Gastrocnemius medialis (tissue), 4 donors: ENCODE measurements around the gene SLC1A5. TPM values are rescaled to one million over a fixed set of nuclear protein-coding genes. Genes with fewer than 3 reads are reported as not detected.
"Not testable (repeated sequence)": the region's sequence is repeated elsewhere in the genome, so short reads cannot be mapped to it uniquely, and the experiment has no call there.

Experiments
- ATAC-seq, 2 donors: fragments of 150-250 bp; one replicate each; pipeline ENCODE4 v1.9.1; 2016
- DNase-seq, 2 donors: peaks; one replicate each; pipeline ENCODE4 v3.0.0-alpha.2; 2019
- H3K27ac ChIP-seq, 4 donors: fragments of 200-600 bp; sonication (generic); 1 replicate in 1 of 4; 2 replicates in 3 of 4; pipeline ENCODE4 v1.5.1; 2016 to 2018; ENCODE audit warnings: mild to moderate bottlenecking in 2 of 4, moderate library complexity in 1 of 4
- H3K27me3 ChIP-seq, 3 donors: fragments of 200-600 bp; sonication (generic) in 2 of 3; 1 replicate in 1 of 3; 2 replicates in 2 of 3; pipeline versions ENCODE4 v1.5.1 to v1.6.0; 2016 to 2019; ENCODE audit warnings: mild to moderate bottlenecking in 1 of 3, moderate library complexity in 1 of 3
- H3K36me3 ChIP-seq, 2 donors: fragments of 200-600 bp; sonication (generic) in 1 of 2; one replicate each; pipeline ENCODE4 v1.5.1; 2017 to 2018
- H3K4me1 ChIP-seq, 2 donors: fragments of 200-600 bp; sonication (generic) in 1 of 2; one replicate each; pipeline ENCODE4 v1.5.1; 2016 to 2017; ENCODE audit warnings: mild to moderate bottlenecking in 2 of 2
- H3K4me3 ChIP-seq, 4 donors: fragments of 200-600 bp; sonication (generic) in 3 of 4; 1 replicate in 1 of 4; 2 replicates in 3 of 4; pipeline ENCODE4 v1.5.1; 2016 to 2019; ENCODE audit warnings: mild to moderate bottlenecking in 2 of 4
- H3K9me3 ChIP-seq, 3 donors: fragments of 200-600 bp; sonication (generic) in 2 of 3; 1 replicate in 1 of 3; 2 replicates in 2 of 3; pipeline ENCODE4 v1.5.1; 2016 to 2019
- CTCF ChIP-seq, 5 experiments: fragments of 450-650 bp in 3 of 5; fragments of 200-600 bp in 2 of 5; sonication (generic) in 2 of 5; IDR thresholded peaks in 4 of 5; conservative IDR thresholded peaks in 1 of 5; 1 replicate in 4 of 5; 2 replicates in 1 of 5; pipeline ENCODE4 v1.5.1; 2016 to 2019; ENCODE audit warnings: antibody characterized with exemption in 5 of 5, mild to moderate bottlenecking in 3 of 5, moderate library complexity in 3 of 5
- POLR2A ChIP-seq, 2 donors: fragments of 450-650 bp; IDR thresholded peaks; one replicate each; pipeline ENCODE4 v1.6.1; 2017; ENCODE audit warnings: antibody characterized with exemption in 2 of 2, mild to moderate bottlenecking in 2 of 2, moderate library complexity in 2 of 2
- in situ Hi-C, 4 donors: fragments of 200-750 bp; cut with MboI; loops; one replicate each; pipeline versions ENCODE4 v1.15.0 to v1.8.0; 2017; ENCODE audit warnings: low sequenced_read_pairs in 4 of 4
- intact Hi-C: fragments of 100-400 bp; cut with DNase I; formaldehyde crosslinking; loops from one replicate; pipeline ENCODE4 v1.15.1; 2023; ENCODE audit warnings: low total_unique reads
- total RNA-seq, 4 donors: library from RNA; depleted of rRNA; stranded (reverse); fragments of >200 nt; gene quantifications; one replicate each; pipeline versions ENCODE4 v1.1.0 to v1.2.3, GENCODE V29; 2016

SLC1A5 gene
- total RNA-seq, 4 donors from 2014 or later = 7.6 to 18.5 (median 10.7) TPM

DNA sequence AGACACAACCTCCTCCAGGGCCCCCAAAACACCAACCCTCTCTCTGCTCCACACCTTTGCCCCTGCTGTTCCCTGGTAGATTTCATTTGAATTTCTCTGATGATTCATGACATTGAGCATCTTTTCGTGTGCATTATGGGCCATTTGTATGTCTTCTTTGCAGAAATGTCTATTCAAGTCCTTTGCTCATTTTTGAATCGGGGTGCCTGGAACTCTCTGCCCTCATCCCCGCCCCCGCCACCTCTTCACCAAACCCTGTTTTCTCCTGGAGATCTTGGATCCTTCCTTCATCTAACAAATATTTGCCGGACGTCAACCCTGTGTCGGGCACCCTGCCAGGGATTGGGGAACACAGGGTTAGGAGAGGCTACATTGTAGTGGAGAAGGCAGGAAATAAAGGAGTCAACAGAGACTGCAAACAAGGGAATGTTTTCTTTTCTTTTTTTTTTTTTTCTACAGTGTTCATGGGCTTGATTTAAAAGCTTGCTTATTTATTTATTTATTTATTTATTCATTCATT is 25.5 kb upstream of the SLC1A5 start:
- Histone ChIP-seq H3K4me3 (no peak overlapping the region), H3K4me1 (no peaks in the 10 kb centered on the region), H3K27me3 (no peaks in the 10 kb centered on the region), H3K9me3 (no peaks in the 10 kb centered on the region), H3K27ac (peak overlapping the region in 3 of 4 donors; percentile 45 to 68 (median 65)), H3K36me3 (no peaks in the 10 kb centered on the region)
- ATAC-seq (peak in 1 of 2 donors; percentile 42), DNase-seq (peak in 1 of 2 donors; percentile 33)
- in situ Hi-C loops (no loop called here), intact Hi-C loops (no loop called here)
- TF ChIP-seq CTCF (IDR thresholded peaks at IDR 0.05 in 4 of 5, conservative IDR thresholded peaks at IDR 0.05 in 1 of 5) (no peak), POLR2A (IDR thresholded peaks at IDR 0.05) (no peak)

GRCh38 chr19:46812977-46813838 is 24.8 kb upstream of the SLC1A5 start:
- in situ Hi-C loops = no loop called here
- intact Hi-C loops = no loop called here
- DNase-seq = no peak
- ATAC-seq = no peak
- peak overlapping the region in 3 of 4 donors; percentile 45 to 68 (median 65) for H3K27ac ChIP-seq
- no peaks in the 10 kb centered on the region for H3K4me1 ChIP-seq
- no peaks in the 10 kb centered on the region for H3K27me3 ChIP-seq
- H3K36me3 ChIP-seq = no peaks in the 10 kb centered on the region
- H3K9me3 ChIP-seq = no peaks in the 10 kb centered on the region
- TF ChIP-seq CTCF (IDR thresholded peaks at IDR 0.05 in 4 of 5, conservative IDR thresholded peaks at IDR 0.05 in 1 of 5) = no peak
- TF ChIP-seq POLR2A (IDR thresholded peaks at IDR 0.05) = no peak
- no peak overlapping the region for H3K4me3 ChIP-seq

DNA sequence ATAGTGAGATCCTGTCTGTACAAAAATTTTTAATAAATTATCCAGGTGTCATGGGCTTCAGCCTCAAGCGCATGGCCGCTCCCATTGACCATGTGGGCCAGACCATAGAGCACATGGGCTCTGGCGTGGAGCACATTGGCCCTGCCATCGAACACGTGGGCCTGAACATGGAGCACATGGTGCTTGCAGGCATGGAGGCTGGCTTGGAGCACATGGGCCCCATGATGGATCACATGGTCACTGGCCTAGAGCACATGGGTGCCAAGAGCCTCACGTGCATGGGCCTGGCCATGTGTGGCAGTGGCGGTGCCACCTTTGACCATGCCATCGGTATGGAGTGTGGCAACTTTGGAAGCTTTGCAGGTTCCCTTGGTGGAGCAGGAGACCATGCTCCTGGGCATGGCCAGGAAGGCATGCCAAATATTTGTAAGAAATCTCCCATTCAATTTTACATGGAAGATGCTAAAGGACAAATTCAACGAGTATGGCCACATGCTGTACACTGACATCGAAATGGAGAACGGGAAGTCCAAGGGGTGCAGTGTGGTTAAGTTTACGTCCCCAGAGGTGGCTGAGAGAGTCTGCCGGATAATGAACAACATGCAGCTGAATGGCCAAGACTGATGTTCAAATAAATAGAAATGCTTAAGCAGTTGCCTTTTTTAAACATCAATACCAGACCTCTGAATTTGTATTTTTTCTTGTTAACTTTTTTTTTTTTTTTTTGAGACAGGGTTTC is 21.3 kb upstream of the SLC1A5 start:
- no peaks in the 10 kb centered on the region for H3K9me3 ChIP-seq
- H3K36me3 ChIP-seq = no peaks in the 10 kb centered on the region
- in situ Hi-C loops = no loop called here

GRCh38 chr19:46806656-46807055 is 18.3 kb upstream of the SLC1A5 start:
- no peak for TF ChIP-seq POLR2A (IDR thresholded peaks at IDR 0.05)
- no peak for TF ChIP-seq CTCF (IDR thresholded peaks at IDR 0.05 in 4 of 5, conservative IDR thresholded peaks at IDR 0.05 in 1 of 5)
- H3K27me3 ChIP-seq = no peaks in the 10 kb centered on the region
- H3K4me3 ChIP-seq = no peak overlapping the region
- no peaks in the 10 kb centered on the region for H3K4me1 ChIP-seq
- no peaks in the 10 kb centered on the region for H3K36me3 ChIP-seq
- intact Hi-C loops (no loop called here), in situ Hi-C loops (no loop called here)
- DNase-seq (no peak), ATAC-seq (no peak)
- H3K27ac ChIP-seq = no peak overlapping the region
- no peaks in the 10 kb centered on the region for H3K9me3 ChIP-seq

More for the DNA sequence above, 21.3 kb upstream of the SLC1A5 start:
- intact Hi-C loops = no loop called here
- no peak for ATAC-seq
- TF ChIP-seq POLR2A (IDR thresholded peaks at IDR 0.05) (no peak), CTCF (IDR thresholded peaks at IDR 0.05 in 4 of 5, conservative IDR thresholded peaks at IDR 0.05 in 1 of 5) (no peak)
- DNase-seq = no peak
- H3K4me3 ChIP-seq = no peak overlapping the region
- H3K27me3 ChIP-seq = no peaks in the 10 kb centered on the region
- H3K4me1 ChIP-seq = no peaks in the 10 kb centered on the region
- no peak overlapping the region for H3K27ac ChIP-seq

GRCh38 chr19:46804432-46804831 is 16.0 kb upstream of the SLC1A5 start:
- H3K27me3 ChIP-seq, H3K27ac ChIP-seq, DNase-seq, H3K36me3 ChIP-seq, ATAC-seq, H3K9me3 ChIP-seq, H3K4me3 ChIP-seq, intact Hi-C loops, in situ Hi-C loops, H3K4me1 ChIP-seq: not testable (repeated sequence)
